HG03354 (cell line): Measurements from ENCODE around the gene OR5L1.

ENCODE experiments used
- ATAC-seq: cut with Tn5 transposase; IDR thresholded peaks from one replicate; pipeline ENCODE4 v1.9.1; 2021; ENCODE audit warnings: mild to moderate bottlenecking; ENCODE audit not compliant: unreplicated experiment, poor library complexity, severe bottlenecking

The OR5L1 gene

DNA sequence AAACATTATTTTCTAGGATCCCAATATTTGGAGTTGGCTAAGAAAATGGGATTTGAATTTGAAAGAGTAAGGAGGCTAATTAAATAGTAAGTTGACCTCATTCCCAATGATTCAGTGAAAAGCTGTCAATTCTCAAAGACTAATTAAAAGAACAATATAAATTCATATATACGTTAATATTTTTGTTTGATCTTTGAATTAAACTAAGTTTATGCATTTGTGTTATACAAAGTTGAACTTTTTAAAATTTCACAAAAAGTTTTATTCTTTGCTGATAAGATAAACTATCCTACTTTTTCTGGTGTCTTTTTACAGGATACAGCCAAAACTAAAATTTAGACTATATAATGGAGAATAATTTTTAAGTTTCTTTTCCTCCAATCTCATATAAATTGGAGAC lies at the start of gene OR5L1:
Gene OR5L1 (plus strand): TSS at position 301 of the 400 bp plus-strand sequence. CDS start 100 bp downstream, outside the sequence.
- ATAC-seq, result no peak

DNA sequence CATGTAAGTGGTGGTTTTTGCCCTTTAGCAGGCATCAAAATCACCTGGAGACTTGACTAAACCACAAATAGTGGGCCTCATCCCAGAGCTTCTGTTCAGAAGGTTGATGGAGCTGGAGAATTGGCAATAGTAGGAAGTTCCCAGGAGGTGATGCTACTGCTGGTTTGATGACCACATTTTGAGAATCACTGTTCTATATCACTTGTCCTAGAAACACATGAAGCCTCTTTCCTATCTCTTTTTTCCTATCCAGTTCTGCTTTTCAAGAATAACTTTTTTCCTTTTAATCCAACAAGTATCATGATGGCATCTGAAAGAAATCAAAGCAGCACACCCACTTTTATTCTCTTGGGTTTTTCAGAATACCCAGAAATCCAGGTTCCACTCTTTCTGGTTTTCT lies 38.0 kb upstream of the OR5L1 start, which contains the start of gene OR5D13:
Gene OR5D13 (plus strand): TSS at position 301 of the 400 bp plus-strand sequence. CDS start 0 bp downstream, at position 301.
- ATAC-seq, result no peak

DNA sequence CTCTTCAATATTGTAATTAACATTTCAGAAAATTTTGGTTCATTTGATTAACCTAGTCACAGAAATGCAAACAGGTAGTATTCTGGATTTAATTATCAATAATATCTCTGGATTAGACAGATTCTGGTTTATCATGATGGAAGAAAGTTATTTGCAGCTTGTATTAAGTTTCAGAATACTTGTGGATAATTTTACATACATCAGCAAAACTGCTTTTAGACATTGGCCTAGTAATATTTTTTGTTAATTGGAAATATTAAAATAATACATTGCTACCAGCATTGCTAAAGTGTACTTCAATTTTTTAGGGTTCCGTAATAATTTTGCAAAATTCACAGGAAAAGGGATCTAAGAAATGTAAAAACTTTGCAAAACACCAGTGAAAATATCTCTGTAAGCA lies 19.6 kb upstream of the OR5L1 start:
- ATAC-seq, result no peak

DNA sequence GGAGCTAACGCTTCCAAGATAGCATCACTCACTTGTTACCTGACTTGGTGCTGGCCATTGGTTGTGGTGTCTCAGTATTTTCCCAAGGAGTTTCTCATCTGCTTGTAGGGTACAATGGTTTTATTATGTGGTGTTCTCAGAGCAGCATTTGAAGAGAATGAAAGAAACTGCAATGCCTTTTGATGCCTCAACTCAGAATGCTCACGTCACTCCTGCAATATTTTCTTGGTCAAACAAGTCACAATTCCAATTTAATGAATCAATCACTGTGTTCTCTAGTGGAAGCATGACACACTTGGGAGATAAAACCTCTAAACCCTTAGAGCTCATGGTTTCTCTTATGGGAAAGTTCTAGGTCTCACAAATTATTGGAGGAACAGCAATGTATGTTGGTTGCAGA lies 17.8 kb upstream of the OR5L1 start:
- ATAC-seq, result no peak

DNA sequence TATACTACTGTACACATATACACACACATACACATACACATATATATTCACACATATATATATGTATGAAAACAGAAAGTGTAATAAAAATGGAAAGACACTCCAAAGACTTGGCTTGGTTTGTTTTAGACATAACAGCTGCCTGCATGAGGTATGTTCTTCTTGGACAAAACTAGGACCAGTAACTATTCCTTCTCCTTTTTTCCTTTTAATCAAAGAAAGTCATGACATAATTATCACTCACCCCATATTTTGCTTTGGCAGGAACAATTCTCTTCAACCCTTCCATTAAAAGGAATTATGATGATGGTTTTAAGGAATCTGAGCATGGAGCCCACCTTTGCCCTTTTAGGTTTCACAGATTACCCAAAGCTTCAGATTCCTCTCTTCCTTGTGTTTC lies 15.9 kb upstream of the OR5L1 start, which contains the start of gene OR5D14:
Gene OR5D14 (plus strand): TSS at position 301 of the 400 bp plus-strand sequence. CDS start 0 bp downstream, at position 301.
- ATAC-seq, result no peak

DNA sequence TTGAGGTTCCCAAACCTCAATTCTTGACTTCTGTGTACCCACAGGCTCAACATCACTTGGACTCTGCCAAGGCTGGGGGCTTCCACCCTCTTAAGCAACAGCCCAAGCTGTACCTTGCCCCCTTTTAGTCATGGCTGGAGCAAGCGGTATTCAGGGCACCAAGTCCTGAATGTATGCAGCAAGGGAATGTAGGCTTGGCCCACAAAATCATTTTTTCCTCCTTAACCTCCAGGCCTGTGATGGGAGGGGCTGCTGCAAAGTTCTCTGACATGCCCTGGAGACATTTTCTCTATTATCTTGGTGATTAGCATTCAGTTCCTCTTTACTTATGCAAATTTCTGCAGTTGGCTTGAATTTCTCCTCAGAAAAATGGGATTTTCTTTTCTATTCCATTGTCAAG lies 4.9 kb upstream of the OR5L1 start:
- no peak for ATAC-seq

DNA sequence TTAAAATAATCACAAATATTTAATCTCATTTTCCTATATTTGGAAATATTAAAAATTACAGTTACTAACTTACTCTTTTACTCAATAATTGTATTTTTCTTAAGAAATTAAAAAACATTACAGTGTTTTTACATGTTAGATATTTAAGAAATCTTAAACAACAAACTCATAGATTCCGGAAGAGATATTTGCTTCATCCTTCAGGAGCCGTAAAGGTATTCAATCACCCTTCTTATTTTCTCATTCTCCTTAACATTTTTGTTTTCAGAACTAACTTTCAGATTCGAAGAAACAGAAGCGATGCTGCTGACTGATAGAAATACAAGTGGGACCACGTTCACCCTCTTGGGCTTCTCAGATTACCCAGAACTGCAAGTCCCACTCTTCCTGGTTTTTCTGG lies 8.2 kb downstream of the OR5L1 start, which contains the start of gene OR5D18:
Gene OR5D18 (plus strand): TSS at position 301 of the 400 bp plus-strand sequence. CDS start 0 bp downstream, at position 301.
- ATAC-seq, result no peak

DNA sequence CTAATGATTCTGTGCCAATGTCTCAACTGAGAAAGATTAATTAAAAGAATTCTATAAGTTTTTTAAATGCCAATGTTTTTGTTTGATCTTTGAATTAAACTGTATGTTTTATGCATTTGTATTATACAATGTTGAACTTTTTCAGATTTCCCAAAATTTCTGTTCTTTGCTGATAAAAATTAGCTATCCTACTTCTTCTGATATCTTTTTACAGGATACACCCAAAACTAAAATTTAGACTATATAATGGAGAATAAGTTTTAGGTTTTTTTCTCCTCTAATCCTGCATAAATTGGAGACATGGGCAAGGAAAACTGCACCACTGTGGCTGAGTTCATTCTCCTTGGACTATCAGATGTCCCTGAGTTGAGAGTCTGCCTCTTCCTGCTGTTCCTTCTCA lies 15.8 kb downstream of the OR5L1 start, which contains the start of gene OR5L2:
Gene OR5L2 (plus strand): TSS at position 301 of the 400 bp plus-strand sequence. CDS start 0 bp downstream, at position 301.
- ATAC-seq, result no peak

DNA sequence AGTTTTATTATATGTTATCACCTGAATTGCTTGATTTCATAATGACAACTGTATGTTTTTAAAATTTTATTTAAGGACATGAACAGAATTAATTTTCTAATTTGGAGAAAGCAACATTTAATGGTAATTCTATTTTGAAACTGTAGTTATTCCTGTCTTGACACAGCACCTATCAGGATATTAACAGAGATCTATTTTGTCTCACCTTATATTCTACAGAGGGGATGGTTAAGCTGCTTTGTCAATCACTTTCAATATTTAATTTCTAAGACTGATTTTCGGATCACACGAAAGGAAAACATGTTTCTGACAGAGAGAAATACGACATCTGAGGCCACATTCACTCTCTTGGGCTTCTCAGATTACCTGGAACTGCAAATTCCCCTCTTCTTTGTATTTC lies 27.3 kb downstream of the OR5L1 start, which contains the start of gene OR5D16:
Gene OR5D16 (plus strand): TSS at position 301 of the 400 bp plus-strand sequence. CDS start 0 bp downstream, at position 301.
- no peak for ATAC-seq

DNA sequence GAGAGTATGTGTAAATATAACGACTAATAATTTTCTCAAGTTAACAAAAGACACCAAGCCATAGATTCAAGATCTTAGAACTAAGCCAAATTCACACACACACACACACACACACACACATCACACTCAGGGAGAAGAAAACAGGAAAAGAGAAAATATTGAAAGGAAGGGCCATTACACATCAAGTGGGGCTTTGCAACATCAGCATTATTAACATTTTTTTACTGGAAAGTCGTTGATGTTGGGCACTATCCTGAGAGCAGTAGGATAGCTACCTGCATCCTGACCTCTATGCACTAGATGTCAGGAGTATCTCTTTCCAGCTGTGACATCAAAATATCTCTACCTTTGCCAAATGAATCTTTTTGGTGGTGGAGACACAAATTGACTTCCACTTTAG lies 36.3 kb downstream of the OR5L1 start:
- no peak for ATAC-seq

DNA sequence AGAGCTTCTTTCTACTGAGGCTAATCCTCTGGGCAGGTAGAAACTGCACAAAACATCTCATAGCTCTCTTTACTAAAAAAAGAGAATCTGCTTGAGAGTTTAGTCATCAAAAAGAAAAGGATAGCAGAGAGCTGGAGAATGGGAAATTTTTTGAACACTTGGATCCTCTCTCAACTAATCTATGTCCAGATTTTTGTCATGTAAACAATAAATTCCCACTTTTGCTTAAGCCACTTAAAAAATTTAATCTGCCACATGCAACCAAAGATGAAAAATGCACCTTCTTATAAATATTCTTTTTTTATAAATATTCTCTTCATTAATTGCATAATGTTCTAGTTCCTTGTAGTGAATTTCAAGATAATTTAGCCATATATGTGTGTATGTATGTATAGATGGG lies 37.9 kb downstream of the OR5L1 start:
- no peak for ATAC-seq

DNA sequence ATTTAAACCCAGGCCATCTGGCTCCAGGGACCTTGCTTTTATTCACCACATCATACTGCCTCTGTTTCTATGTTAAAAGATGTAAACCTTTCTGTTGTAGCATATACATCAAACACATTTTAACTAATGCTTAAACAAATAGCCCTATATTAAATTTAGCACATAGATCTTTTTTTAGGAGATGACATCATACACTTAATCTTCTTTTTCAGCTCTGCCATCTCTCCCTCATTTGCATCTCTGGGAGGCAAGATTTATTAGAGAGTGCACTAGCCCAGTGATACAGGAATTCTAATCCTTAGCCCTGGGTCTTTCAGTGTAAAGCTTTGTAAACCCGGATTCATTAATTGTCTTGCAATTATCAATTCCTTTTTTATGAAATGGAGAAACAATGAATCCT lies 41.0 kb downstream of the OR5L1 start:
- no peak for ATAC-seq

DNA sequence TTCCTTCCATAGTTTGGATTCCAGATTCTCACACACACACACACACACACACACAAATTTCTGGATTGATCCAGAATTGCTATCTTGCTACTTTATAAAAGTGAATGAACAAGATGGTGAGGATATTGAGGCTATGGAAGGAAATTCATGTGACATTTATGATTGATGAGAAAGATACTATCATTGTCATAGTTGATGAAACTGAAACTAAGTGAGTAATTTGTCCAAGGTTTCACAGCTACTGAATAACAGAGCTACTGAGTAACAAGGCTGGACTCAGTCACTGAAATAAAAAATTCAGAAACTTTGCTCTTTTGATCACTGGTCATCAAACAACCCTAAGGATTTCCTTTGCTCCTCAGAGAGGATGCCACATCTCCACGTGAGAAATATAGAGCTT lies 43.5 kb downstream of the OR5L1 start:
- peak; percentile 48 for ATAC-seq
